HAP-1 (cell line): ENCODE data around the gene OR6B1.

Experiments used
- DNase-seq, 2 experiments: peaks; one replicate each; pipeline ENCODE4 v3.0.0-alpha.2; 2016 to 2020; ENCODE audit warnings: low spot score in 2 of 2
- H3K27me3 ChIP-seq: fragments of 250-450 bp; sonication (Bioruptor Pico); 2 replicates; pipeline ENCODE4 v1.5.1; 2020; ENCODE audit warnings: low read depth, mild to moderate bottlenecking, moderate library complexity
- H3K36me3 ChIP-seq: fragments of 250-450 bp; sonication (Bioruptor Pico); replicated peaks from 2 replicates; pipeline ENCODE4 v1.5.1; 2020; ENCODE audit warnings: mild to moderate bottlenecking
- H3K4me1 ChIP-seq: fragments of 250-450 bp; sonication (Bioruptor Pico); 2 replicates; pipeline ENCODE4 v1.5.1; 2020; ENCODE audit warnings: mild to moderate bottlenecking
- H3K4me3 ChIP-seq: fragments of 250-450 bp; sonication (Bioruptor Pico); 2 replicates; pipeline ENCODE4 v1.5.1; 2020; ENCODE audit warnings: mild to moderate bottlenecking, moderate library complexity
- H3K9me3 ChIP-seq: fragments of 250-450 bp; sonication (Bioruptor Pico); 2 replicates; pipeline ENCODE4 v1.5.1; 2020; ENCODE audit warnings: mild to moderate bottlenecking, moderate library complexity
- in situ Hi-C: fragments of 300-500 bp; cut with MboI; formaldehyde crosslinking; loops from 3 replicates; pipeline ENCODE4 v1.14.3; 2020; ENCODE audit warnings: low sequenced_read_pairs, inconsistent platforms, mixed read lengths

The OR6B1 gene

DNA sequence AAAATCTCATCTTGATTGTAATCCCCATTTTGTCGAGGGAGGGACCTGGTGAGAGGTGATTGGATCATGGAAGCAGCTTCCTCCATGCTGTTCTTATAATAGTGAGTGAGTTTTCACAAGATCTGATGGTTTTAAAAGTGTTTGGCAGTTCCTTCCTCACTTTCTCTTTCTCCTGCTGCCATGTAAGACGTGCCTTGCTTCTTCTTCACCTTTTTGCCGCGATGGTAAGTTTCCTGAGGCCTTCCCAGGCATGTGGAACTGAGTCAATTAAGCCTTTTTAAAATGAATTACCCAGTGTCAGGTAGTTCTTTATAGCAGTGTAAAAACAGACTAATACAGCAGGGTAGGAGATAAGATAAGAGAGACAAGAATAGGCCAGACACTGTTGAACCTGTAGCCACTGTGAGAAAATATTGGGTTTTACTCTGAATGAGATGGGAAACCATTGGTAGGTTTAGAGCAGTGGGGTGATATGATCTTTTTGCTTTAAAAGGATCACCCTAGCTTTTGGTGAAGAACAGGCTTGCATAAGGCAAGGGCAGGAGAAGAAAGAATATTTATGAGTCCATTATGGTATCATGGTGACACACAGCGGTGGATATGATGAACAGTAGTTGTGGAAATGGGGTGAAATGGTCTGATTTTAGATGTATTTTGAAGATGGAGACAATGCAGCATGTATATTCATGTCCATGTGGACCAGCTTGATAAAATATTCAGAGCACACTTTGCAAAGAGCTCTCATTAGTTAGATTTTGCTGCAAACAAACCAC lies 11.5 kb downstream of the OR6B1 start:
- no peaks in the 10 kb centered on the region for H3K9me3 ChIP-seq
- no peak for DNase-seq
- in situ Hi-C loops = no loop called here

DNA sequence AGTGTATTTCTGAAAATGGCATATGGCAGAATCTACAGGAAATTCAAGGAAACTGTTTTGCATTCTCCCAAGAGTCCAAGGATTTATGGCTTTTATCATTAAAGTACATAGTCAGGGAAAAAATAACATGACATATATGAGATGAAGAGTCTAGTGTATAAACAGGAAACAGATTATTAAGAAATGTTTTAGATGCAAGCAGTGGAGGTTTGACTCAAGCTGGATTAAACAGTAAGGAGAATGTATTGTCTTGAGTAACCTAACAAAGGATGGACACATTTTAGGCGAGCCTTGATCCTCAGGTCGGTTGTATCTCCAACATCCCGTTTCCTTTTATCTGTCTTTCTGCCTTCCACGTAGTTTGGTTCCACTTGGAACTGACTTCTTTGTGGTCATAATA lies 17.9 kb downstream of the OR6B1 start:
- in situ Hi-C loops = no loop called here
- no peak overlapping the region for H3K4me3 ChIP-seq

More for the DNA sequence above, 11.5 kb downstream of the OR6B1 start:
- Histone ChIP-seq H3K4me1 (no peaks in the 10 kb centered on the region), H3K4me3 (no peak overlapping the region), H3K27me3 (no peaks in the 10 kb centered on the region), H3K36me3 (no peaks in the 10 kb centered on the region)

DNA sequence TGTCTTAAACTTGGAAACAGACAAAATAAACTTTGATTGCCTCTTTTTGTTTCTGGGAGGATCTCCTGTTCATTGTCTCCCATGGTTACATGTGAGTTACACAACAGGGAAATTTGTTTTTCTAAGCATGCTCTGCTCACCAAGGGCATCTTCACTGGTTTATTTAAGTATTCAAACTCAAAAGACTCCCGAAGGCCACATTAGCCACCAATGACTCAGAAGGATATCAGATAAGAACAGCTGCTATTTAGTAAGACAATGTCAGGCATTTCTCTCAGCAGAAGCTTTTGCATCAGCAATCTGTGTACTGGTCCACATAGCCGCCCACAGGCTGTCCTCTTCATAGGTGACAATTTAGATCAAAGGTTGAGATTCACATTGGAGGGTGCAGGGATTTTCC lies 19.3 kb downstream of the OR6B1 start:
- Histone ChIP-seq H3K36me3 (no peaks in the 10 kb centered on the region), H3K27me3 (no peaks in the 10 kb centered on the region), H3K4me3 (no peak overlapping the region), H3K4me1 (no peaks in the 10 kb centered on the region), H3K9me3 (no peaks in the 10 kb centered on the region)
- DNase-seq = no peak
- in situ Hi-C loops = no loop called here

More for the DNA sequence above, 17.9 kb downstream of the OR6B1 start:
- Histone ChIP-seq H3K27me3 (no peaks in the 10 kb centered on the region), H3K9me3 (no peaks in the 10 kb centered on the region), H3K36me3 (no peaks in the 10 kb centered on the region), H3K4me1 (no peaks in the 10 kb centered on the region)
- DNase-seq = no peak

DNA sequence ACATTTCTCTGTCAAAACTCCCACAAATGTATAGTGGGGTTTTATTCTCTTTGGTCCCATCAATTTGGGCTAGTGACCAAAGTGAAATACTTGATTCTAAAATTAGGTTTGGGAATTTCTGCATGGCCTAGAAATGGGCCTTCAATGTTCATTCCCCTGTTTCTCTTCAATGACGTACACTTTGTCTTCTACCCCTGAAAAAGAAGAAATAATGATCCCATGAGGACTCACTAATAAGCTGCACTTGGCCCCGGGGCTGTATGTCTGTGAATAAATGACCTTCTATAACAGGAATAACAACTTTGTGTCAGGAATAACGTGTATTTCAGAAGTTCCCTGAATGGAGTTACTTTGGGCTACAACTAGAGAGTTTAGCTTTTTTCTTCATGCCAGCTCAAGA lies 20.2 kb downstream of the OR6B1 start:
- no peak for DNase-seq
- Histone ChIP-seq H3K27me3 (no peaks in the 10 kb centered on the region), H3K36me3 (no peaks in the 10 kb centered on the region), H3K9me3 (no peaks in the 10 kb centered on the region), H3K4me3 (no peak overlapping the region), H3K4me1 (no peaks in the 10 kb centered on the region)
- in situ Hi-C loops = no loop called here

DNA sequence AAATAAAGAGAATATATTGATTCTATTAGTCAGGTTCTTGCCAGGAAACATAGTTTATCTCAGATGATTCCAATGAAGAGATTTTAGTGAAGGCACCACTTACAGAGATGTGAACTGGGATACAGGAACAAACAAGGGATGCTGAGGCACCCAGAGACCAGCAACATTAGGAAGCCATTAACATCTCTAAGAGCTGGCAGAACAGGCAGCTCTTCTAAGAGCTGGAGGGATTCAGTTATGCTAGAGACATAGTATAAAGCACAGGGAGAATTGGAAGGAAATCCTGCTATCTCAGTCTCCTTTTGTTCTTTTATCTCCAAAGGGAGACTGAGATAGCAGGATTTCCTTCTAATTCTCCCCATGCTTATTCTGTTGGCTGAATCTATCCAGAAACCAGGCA lies 22.0 kb downstream of the OR6B1 start:
- Histone ChIP-seq H3K36me3 (no peaks in the 10 kb centered on the region), H3K4me1 (no peaks in the 10 kb centered on the region), H3K9me3 (no peaks in the 10 kb centered on the region), H3K4me3 (no peak overlapping the region), H3K27me3 (no peaks in the 10 kb centered on the region)
- DNase-seq = no peak
- in situ Hi-C loops = no loop called here

DNA sequence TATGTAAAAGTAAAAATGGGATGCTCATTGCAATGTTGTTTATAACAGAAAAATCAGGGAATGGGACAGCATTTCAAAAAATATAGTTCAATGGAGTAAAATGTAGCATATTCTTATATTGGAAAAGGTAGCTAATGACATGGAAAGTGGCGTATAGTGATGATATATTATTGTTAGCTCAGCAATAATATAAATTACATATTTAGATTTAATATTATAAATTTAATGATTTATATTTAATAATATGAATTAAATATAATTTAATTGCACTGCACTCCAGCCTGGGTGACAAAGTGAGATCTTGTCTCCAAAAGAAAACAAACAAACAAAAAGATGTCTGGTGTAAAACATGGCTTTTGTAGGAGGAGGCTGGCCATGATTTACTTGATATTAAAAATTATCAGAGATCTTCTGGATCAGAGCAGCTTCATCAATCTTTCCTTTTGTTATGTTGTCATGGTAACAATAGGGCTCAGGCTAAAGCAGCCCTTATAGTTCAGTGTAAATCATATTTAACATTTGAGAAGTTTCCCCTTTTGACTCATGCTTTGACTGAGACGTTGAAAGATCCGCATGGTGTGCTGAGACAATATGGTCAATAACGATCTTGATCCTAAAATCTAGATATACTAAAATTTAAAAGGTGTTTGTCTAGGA lies 23.2 kb downstream of the OR6B1 start:
- no peaks in the 10 kb centered on the region for H3K36me3 ChIP-seq
- in situ Hi-C loops = no loop called here
- no peak for DNase-seq
- H3K4me3 ChIP-seq = no peak overlapping the region
- H3K27me3 ChIP-seq = no peaks in the 10 kb centered on the region
- H3K4me1 ChIP-seq = no peaks in the 10 kb centered on the region
- no peaks in the 10 kb centered on the region for H3K9me3 ChIP-seq

DNA sequence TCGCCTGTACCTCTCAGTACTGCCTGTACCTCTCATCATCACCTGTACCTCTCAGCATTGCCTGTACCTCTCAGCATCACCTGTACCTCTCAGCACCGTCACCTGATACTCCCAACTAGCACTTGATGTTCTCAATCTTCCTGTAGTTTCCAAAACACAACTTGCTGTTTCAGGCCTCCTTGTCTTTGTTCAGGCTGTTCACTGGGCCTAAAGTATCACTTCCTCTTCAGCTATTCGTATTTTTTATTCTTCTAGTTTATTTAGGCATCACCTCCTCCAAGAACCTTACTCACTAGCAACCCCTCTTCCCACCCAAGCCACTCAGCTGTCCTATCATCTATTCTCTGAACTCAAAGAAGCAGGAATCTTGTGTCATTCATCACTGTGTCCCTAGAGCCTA lies 24.1 kb downstream of the OR6B1 start:
- Histone ChIP-seq H3K4me3 (no peak overlapping the region), H3K9me3 (no peaks in the 10 kb centered on the region), H3K36me3 (no peaks in the 10 kb centered on the region), H3K4me1 (no peaks in the 10 kb centered on the region), H3K27me3 (no peaks in the 10 kb centered on the region; the same call in 1 of the 2 replicates)
- no peak for DNase-seq
- in situ Hi-C loops = no loop called here

DNA sequence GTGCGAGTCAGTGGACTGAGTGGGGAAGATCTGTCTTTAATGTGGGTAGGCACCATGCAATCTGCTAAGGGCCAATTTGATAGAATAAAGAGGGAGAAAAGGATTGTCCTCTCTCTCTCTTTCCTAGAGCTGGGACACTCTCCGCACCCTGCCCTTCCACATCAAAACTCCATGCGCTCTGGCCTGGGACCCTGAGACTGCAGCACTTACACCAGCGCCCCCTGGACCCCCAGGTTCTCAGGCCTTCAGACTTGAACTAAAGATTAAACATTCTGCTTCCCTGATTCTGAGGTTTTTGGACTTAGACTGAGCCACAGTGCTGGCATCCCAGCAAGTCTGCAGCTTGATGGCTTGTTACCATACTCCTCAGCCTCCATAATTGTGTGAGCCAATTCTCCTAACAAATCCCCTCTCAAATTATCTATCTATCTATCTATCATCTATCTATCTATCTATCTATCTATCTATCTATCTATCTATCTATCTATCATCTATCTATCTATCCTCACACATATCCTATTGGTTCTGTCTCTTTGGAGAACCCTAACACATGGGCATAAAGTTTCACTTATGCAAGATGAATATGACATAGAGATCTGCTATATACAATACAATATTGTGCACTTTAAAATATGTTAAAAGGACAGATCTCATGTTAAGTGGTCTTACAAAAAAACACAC lies 26.2 kb downstream of the OR6B1 start:
- Histone ChIP-seq H3K9me3 (no peaks in the 10 kb centered on the region), H3K27me3 (no peaks in the 10 kb centered on the region; the same call in 1 of the 2 replicates), H3K4me3 (no peak overlapping the region), H3K36me3 (no peaks in the 10 kb centered on the region), H3K4me1 (no peaks in the 10 kb centered on the region)
- no peak for DNase-seq
- in situ Hi-C loops = no loop called here

DNA sequence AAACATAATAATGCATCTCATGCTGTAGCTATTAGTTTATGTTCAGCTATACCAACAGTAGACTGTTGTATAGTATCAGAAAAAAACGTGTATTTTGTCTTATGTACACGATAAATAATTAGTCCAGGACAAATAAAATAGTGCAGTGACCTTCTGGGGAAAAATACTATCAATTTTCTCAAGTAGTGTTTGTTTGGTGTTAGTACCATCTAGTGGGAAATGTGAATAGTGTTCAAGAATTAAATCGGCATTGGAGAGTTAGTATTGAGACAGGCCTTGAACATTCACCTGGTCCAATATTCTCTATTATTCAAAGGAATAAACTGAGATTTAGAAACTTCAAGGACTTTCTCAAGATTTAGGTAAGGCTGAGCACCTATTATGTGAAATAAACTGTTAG lies 26.9 kb downstream of the OR6B1 start:
- DNase-seq = no peak
- Histone ChIP-seq H3K27me3 (no peaks in the 10 kb centered on the region; the same call in 1 of the 2 replicates), H3K9me3 (no peaks in the 10 kb centered on the region), H3K4me1 (no peaks in the 10 kb centered on the region), H3K36me3 (no peaks in the 10 kb centered on the region), H3K4me3 (no peak overlapping the region)
- in situ Hi-C loops = no loop called here

DNA sequence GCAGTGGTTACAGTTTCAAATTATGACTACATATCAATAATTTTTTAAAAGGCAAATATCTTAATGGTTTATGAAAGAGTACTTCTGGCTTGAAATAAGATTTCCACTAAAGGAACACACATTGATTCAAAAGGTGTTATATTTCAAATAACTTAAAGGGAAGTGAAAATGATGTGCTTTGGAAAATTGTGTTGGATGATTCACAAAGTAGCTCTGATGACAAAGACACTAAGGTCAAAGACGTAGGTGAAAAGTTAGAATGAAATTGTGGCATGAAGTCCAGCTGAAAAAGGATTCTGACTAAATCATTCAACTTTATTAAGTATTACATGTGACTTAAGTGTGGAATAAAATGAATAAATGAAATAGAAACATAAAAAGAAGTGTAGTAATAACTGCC lies 27.9 kb downstream of the OR6B1 start:
- in situ Hi-C loops = no loop called here

DNA sequence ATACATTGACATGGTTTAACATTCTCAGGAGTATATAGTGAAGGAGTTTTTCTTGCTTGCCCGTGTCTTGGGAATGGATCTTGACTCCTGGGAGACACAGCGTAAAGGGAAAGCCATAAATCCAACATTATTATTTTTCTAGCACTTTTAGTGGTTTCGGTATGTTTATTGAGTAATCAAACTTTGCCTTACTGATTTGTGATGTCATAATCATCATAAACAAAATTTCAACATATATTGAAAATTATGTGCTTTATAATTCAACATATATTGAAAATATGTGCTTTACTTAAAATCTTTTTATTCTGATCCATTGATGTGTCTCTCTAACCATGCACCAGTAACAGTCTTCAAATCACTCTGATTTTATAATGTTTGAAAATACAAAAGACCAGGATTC lies 28.4 kb downstream of the OR6B1 start:
- Histone ChIP-seq H3K27me3 (peaks cover 5% of the 10 kb centered on the region; the same call in 1 of the 2 replicates), H3K4me1 (no peaks in the 10 kb centered on the region; the same call in 1 of the 2 replicates), H3K36me3 (no peaks in the 10 kb centered on the region), H3K9me3 (no peaks in the 10 kb centered on the region), H3K4me3 (no peak overlapping the region)
- in situ Hi-C loops = no loop called here
- DNase-seq = no peak

More for the DNA sequence above, 27.9 kb downstream of the OR6B1 start:
- Histone ChIP-seq H3K36me3 (no peaks in the 10 kb centered on the region), H3K9me3 (no peaks in the 10 kb centered on the region), H3K27me3 (no peaks in the 10 kb centered on the region; the same call in 1 of the 2 replicates), H3K4me1 (no peaks in the 10 kb centered on the region), H3K4me3 (no peak overlapping the region)
- DNase-seq = no peak

DNA sequence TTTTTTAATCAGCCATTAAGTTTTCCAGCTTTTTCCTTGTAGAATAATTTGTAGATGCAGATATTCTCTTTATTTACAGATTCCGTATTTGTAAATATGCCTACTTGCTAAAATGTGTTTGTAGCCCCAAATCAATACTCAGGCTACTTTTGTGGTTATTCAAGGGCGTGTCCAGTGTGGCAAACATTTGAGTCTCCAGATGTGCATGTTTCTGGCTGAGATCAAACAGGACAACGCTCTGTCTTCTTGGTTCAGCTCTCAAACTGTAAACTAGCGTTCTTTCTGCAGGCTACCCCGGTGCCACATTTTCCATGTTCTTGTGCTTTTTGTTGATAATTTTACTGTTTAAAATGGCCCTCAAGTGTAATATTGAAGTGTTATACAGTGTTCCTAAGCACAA lies 32.4 kb downstream of the OR6B1 start:
- Histone ChIP-seq H3K4me1 (no peaks in the 10 kb centered on the region; the same call in 1 of the 2 replicates), H3K9me3 (no peaks in the 10 kb centered on the region), H3K36me3 (no peaks in the 10 kb centered on the region), H3K4me3 (no peak overlapping the region), H3K27me3 (peaks cover 5% of the 10 kb centered on the region; the same call in 1 of the 2 replicates)
- in situ Hi-C loops = no loop called here
- DNase-seq = no peak

DNA sequence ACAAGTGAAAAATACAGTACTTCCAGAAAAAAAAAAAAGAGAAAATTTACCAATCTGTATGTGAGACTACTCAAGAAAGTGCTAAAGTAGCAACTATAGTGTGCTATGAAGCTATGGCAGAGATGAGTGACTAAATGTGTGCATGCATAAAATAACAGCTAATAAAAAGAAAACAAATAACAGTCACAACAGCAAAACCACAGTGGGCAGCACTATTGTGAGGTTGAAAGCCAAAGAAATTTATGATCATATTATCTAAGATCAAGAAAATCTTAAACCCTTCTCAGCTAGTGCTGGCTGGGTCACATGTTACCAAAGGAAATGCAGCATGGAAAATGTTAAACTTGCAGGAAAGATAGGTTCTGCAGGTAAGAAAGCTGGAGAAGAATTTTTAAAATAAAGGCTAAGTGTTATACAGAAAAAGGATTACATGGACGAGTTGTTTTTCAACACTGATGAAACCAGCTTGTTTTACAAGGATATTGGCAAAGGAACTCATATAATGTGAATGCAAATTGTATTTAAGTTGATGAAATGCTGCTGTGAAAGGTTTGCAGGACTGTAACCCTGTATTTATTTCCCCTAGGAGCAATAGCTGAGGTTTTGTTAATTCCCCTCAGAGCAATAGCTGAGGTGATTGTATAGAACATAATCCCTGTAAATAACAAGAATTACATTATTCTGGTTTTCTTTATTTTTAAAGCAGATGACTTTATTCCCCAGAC lies 33.0 kb downstream of the OR6B1 start:
- Histone ChIP-seq H3K4me3 (no peak overlapping the region), H3K9me3 (no peaks in the 10 kb centered on the region), H3K36me3 (no peaks in the 10 kb centered on the region), H3K27me3 (peaks cover 5% of the 10 kb centered on the region; the same call in 1 of the 2 replicates), H3K4me1 (no peaks in the 10 kb centered on the region; the same call in 1 of the 2 replicates)
- DNase-seq = no peak
- in situ Hi-C loops = no loop called here
